Ascending aorta (tissue), 2 donors: ENCODE data around the gene INPP4A. TPM values are rescaled to one million over a fixed set of nuclear protein-coding genes. Genes with fewer than 3 reads are reported as not detected.

Experiments used
- DNase-seq, 2 donors: peaks; one replicate each; pipeline ENCODE4 v3.0.0-alpha.2; 2019; ENCODE audit warnings: low spot score in 2 of 2
- H3K27ac ChIP-seq, 2 donors: fragments of 200-600 bp; sonication (generic); one replicate each; pipeline ENCODE4 v1.5.1; 2016 to 2017; ENCODE audit warnings: mild to moderate bottlenecking in 1 of 2
- H3K27me3 ChIP-seq: fragments of 200-600 bp; sonication (generic); one replicate; pipeline ENCODE4 v1.5.1; 2017
- H3K36me3 ChIP-seq, 2 donors: fragments of 200-600 bp; sonication (generic); one replicate each; pipeline ENCODE4 v1.5.1; 2016
- H3K4me1 ChIP-seq, 2 donors: fragments of 200-600 bp; sonication (generic); one replicate each; pipeline ENCODE4 v1.5.1; 2016 to 2017; ENCODE audit warnings: mild to moderate bottlenecking in 1 of 2
- H3K4me3 ChIP-seq, 2 donors: fragments of 200-600 bp; sonication (generic); one replicate each; pipeline ENCODE4 v1.5.1; 2016 to 2017; ENCODE audit warnings: mild to moderate bottlenecking in 1 of 2
- H3K9me3 ChIP-seq, 2 donors: fragments of 200-600 bp; sonication (generic); one replicate each; pipeline ENCODE4 v1.5.1; 2016
- CTCF ChIP-seq, 3 experiments: fragments of 200-600 bp in 2 of 3; fragments of 450-650 bp in 1 of 3; sonication (generic) in 2 of 3; IDR thresholded peaks; one replicate each; pipeline ENCODE4 v1.5.1; 2016 to 2019; ENCODE audit warnings: antibody characterized with exemption in 3 of 3, mild to moderate bottlenecking in 1 of 3, moderate library complexity in 1 of 3
- intact Hi-C: fragments of 100-400 bp; cut with DNase I; formaldehyde crosslinking; loops from one replicate; pipeline ENCODE4 v1.15.1; 2023
- total RNA-seq: library from RNA; depleted of rRNA; stranded (reverse); fragments of >200 nt; gene quantifications from one replicate; pipeline ENCODE4 v1.1.0, GENCODE V29; 2016

The INPP4A gene
- total RNA-seq, 1 donor from 2014 or later: 52.8 TPM

- Histone ChIP-seq H3K4me1 (no peaks in the 10 kb centered on the region), H3K27ac (peak overlapping the region in 1 of 2 donors; percentile 36)
- DNase-seq: peak in 1 of 2 donors; percentile 61
These were observed 19.5 kb downstream of the INPP4A start for GRCh38 chr2:98463988-98464771.

GRCh38 chr2:98464772-98465310, 20.2 kb downstream of the INPP4A start:
- Histone ChIP-seq H3K4me1 (no peaks in the 10 kb centered on the region), H3K4me3 (no peak overlapping the region), H3K27me3 (no peaks in the 10 kb centered on the region), H3K36me3 (no peaks in the 10 kb centered on the region), H3K9me3 (no peaks in the 10 kb centered on the region), H3K27ac (peak overlapping the region in 1 of 2 donors; percentile 48)
- DNase-seq: no peak
- intact Hi-C loops: no loop called here
- no peak for TF ChIP-seq CTCF (IDR thresholded peaks at IDR 0.05)

More at GRCh38 chr2:98463988-98464771, 19.5 kb downstream of the INPP4A start:
- H3K9me3 ChIP-seq: no peaks in the 10 kb centered on the region
- intact Hi-C loops: no loop called here
- no peak for TF ChIP-seq CTCF (IDR thresholded peaks at IDR 0.05)
- no peaks in the 10 kb centered on the region for H3K27me3 ChIP-seq
- no peak overlapping the region for H3K4me3 ChIP-seq
- no peaks in the 10 kb centered on the region for H3K36me3 ChIP-seq

- Histone ChIP-seq H3K4me3 (no peak overlapping the region), H3K4me1 (no peaks in the 10 kb centered on the region), H3K27me3 (no peaks in the 10 kb centered on the region), H3K9me3 (no peaks in the 10 kb centered on the region), H3K27ac (peak overlapping the region in 1 of 2 donors; percentile 48), H3K36me3 (no peaks in the 10 kb centered on the region)
- DNase-seq: peak in 1 of 2 donors; percentile 70
- intact Hi-C loops: no loop called here
- TF ChIP-seq CTCF (IDR thresholded peaks at IDR 0.05): no peak
These were observed 21.0 kb downstream of the INPP4A start for GRCh38 chr2:98465456-98466226.

GRCh38 chr2:98467082-98467536, 22.5 kb downstream of the INPP4A start:
- no peak for TF ChIP-seq CTCF (IDR thresholded peaks at IDR 0.05)
- H3K36me3 ChIP-seq: no peaks in the 10 kb centered on the region
- intact Hi-C loops: no loop called here
- H3K27me3 ChIP-seq: no peaks in the 10 kb centered on the region
- DNase-seq: no peak
- no peak overlapping the region for H3K27ac ChIP-seq
- no peak overlapping the region for H3K4me3 ChIP-seq
- no peaks in the 10 kb centered on the region for H3K4me1 ChIP-seq
- no peaks in the 10 kb centered on the region for H3K9me3 ChIP-seq

GRCh38 chr2:98467652-98468051, 23.0 kb downstream of the INPP4A start:
- H3K36me3 ChIP-seq: no peaks in the 10 kb centered on the region
- H3K4me3 ChIP-seq: no peak overlapping the region
- intact Hi-C loops: no loop called here
- no peak for TF ChIP-seq CTCF (IDR thresholded peaks at IDR 0.05)
- DNase-seq: no peak
- H3K9me3 ChIP-seq: no peaks in the 10 kb centered on the region
- no peaks in the 10 kb centered on the region for H3K27me3 ChIP-seq
- H3K4me1 ChIP-seq: no peaks in the 10 kb centered on the region
- H3K27ac ChIP-seq: no peak overlapping the region
